BE2C (cell line): ENCODE results near the gene SIRPA.

Experiments
- DNase-seq: peaks from one replicate; pipeline ENCODE4 v3.0.0-alpha.2; 2020
- H3K27me3 ChIP-seq: fragments of 250-450 bp; sonication (Bioruptor Pico); 2 replicates; pipeline ENCODE4 v1.5.1; 2020; ENCODE audit warnings: mild to moderate bottlenecking
- H3K36me3 ChIP-seq: fragments of 250-450 bp; sonication (Bioruptor Pico); 2 replicates; pipeline ENCODE4 v1.5.1; 2020; ENCODE audit warnings: mild to moderate bottlenecking
- H3K4me1 ChIP-seq: fragments of 250-450 bp; sonication (Bioruptor Pico); 2 replicates; pipeline ENCODE4 v1.5.1; 2020
- H3K4me3 ChIP-seq: 2 replicates; pipeline ENCODE4 v1.5.1; 2011; ENCODE audit warnings: low read depth, low read length
- H3K9me3 ChIP-seq: fragments of 250-450 bp; sonication (Bioruptor Pico); 2 replicates; pipeline ENCODE4 v1.5.1; 2020
- TF ChIP-seq, protein P1 (sequence below): IDR thresholded peaks from 2 replicates; pipeline ENCODE4 v1.5.1; 2012; ENCODE audit warnings: mild to moderate bottlenecking, low read depth, low read length

The SIRPA gene

DNA sequence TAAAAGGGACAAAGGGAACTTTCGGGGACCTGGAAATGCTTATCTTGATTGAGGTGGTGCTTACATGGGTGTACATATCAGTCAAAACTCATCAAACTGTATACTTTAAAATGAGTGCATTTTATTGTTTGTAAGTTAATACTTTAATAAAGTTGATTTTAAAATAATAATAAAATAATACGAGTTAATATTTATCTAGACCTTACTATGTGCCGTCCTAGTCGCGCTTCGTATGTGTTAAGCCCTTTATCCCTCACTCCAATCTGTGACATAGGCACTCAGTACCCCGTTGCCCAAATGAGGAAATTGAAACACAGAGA is 51.2 kb downstream of the SIRPA start:
- H3K4me1 ChIP-seq, result no peaks in the 10 kb centered on the region
- no peak for DNase-seq
- no peaks in the 10 kb centered on the region for H3K36me3 ChIP-seq
- H3K4me3 ChIP-seq, result no peak overlapping the region
- H3K9me3 ChIP-seq, result no peaks in the 10 kb centered on the region
- H3K27me3 ChIP-seq, result no peaks in the 10 kb centered on the region
- TF ChIP-seq, protein P1, sequence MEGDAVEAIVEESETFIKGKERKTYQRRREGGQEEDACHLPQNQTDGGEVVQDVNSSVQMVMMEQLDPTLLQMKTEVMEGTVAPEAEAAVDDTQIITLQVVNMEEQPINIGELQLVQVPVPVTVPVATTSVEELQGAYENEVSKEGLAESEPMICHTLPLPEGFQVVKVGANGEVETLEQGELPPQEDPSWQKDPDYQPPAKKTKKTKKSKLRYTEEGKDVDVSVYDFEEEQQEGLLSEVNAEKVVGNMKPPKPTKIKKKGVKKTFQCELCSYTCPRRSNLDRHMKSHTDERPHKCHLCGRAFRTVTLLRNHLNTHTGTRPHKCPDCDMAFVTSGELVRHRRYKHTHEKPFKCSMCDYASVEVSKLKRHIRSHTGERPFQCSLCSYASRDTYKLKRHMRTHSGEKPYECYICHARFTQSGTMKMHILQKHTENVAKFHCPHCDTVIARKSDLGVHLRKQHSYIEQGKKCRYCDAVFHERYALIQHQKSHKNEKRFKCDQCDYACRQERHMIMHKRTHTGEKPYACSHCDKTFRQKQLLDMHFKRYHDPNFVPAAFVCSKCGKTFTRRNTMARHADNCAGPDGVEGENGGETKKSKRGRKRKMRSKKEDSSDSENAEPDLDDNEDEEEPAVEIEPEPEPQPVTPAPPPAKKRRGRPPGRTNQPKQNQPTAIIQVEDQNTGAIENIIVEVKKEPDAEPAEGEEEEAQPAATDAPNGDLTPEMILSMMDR, result no peak

DNA sequence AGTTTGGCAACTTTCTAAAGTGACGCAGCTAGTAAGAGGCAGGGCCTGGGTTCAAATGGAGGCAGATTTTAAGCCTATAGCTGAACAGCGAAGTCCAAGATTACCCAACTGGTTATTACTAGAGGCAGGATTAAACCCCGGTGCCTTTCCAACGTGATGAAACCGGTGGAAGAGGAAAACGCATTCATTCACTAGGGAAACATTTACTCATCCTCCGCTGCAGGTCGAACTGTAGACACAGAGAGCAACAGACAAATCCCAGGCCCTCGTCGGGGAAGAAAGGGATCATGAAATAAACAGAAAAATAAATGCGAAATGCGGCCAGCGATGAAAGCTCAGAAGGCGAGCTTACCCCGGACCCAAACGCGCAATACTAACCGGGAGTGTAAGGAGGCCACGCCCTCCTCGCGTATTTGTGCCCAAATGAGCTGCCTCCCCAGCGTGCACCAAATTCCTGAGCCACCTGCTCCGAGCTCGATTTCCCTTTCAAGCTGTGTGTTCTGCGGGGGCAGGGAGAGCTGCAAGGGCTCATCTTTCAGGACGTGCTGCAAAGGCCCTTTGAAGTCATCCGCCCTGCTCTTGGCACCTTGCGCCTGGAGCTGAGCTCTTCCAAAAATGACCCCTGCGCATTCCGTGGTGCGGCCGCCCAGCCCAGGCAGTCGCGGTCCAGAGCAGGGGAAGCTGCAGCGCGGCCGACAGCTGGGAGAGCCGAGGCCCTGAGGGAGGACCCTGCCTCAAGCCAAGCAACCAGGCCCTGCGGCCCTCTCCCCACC is 51.7 kb downstream of the SIRPA start:
- DNase-seq, result no peak
- Histone ChIP-seq H3K36me3 (no peaks in the 10 kb centered on the region), H3K27me3 (no peaks in the 10 kb centered on the region), H3K4me1 (no peaks in the 10 kb centered on the region), H3K4me3 (no peak overlapping the region), H3K9me3 (no peaks in the 10 kb centered on the region)
- TF ChIP-seq, protein P1, result no peak

DNA sequence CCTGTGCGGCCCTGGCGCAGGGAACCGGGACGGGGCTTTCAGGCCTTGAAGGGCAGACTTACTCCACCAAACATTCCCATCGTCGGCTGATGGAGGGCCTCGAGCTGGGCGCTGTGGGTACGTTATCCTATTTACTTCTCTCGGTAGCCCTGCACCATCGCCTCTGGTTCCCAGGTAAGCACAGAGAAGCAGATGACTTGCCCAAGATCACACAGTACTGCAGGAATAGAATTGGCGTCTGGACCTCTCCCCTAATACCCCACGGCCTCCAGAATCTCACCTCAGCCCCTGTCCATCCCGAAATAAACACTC is 52.3 kb downstream of the SIRPA start:
- no peaks in the 10 kb centered on the region for H3K9me3 ChIP-seq
- TF ChIP-seq, protein P1, result no peak
- H3K36me3 ChIP-seq, result no peaks in the 10 kb centered on the region
- no peak overlapping the region for H3K4me3 ChIP-seq
- H3K4me1 ChIP-seq, result no peaks in the 10 kb centered on the region
- no peaks in the 10 kb centered on the region for H3K27me3 ChIP-seq
- DNase-seq, result no peak

DNA sequence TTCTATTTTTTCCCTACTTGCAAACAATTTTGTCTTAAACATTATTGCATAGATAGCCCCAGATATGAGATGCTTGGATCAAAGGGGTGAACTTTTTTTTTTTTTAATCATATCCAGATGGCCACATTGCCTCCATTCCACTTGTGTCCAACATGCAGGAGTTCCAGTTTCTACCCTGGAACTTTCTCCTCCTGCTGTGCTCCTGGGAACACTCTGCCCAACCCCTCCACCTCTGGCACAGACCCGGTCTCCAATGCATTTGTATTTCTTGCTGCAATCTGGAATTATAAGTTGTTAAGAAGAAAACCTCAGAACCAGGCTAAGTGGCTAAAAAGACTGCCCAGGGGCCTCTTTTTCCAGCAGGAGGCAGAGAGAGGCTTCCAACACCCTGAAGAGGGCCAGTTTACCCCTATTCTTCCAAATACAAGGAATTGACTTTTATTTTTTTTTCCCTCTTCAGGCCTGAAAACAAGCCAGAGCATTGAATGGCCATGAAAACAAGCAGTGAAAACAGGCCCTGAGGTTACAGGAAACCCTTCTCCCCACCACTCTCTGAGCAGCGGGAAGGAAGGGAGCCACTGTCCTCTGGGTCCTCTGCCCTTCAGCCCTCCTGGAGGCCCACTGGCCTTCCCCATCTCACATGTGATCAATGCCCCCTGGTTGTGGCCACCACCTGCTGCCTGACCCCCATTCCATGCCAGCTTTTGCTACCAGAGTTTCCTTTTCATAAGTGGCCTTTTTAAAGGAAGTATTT is 54.3 kb downstream of the SIRPA start:
- no peaks in the 10 kb centered on the region for H3K27me3 ChIP-seq

DNA sequence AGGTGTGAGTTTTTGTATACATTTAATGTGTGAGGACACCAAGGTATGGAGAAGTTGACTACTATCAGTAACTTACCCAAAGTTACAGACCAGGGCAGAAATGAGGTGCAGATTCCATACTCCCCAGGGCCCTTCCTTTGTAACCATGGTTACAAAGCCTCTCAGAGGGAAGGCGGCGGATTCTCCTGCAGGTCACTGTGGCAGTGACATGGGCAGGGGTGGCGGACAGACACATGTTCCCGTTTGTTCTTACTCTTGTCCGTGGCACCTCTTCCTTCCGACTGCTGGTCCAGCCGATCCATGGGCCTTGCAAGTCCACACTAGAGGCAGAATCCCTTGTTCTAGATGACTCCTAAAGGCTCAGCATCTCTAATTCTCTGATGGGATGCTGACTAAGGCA is 55.6 kb downstream of the SIRPA start:
- no peaks in the 10 kb centered on the region for H3K27me3 ChIP-seq

More for the DNA sequence above, 54.3 kb downstream of the SIRPA start:
- Histone ChIP-seq H3K9me3 (no peaks in the 10 kb centered on the region), H3K4me3 (no peak overlapping the region), H3K4me1 (no peaks in the 10 kb centered on the region), H3K36me3 (no peaks in the 10 kb centered on the region)
- DNase-seq, result no peak
- TF ChIP-seq, protein P1, result no peak

More for the DNA sequence above, 55.6 kb downstream of the SIRPA start:
- TF ChIP-seq, protein P1, result no peak
- Histone ChIP-seq H3K4me3 (no peak overlapping the region), H3K36me3 (no peaks in the 10 kb centered on the region), H3K9me3 (no peaks in the 10 kb centered on the region), H3K4me1 (no peaks in the 10 kb centered on the region)
- DNase-seq, result no peak
